HG02943 (cell line): Measurements from ENCODE around the gene PRKN.
"Not testable (repeated sequence)": the region's sequence is repeated elsewhere in the genome, so short reads cannot be mapped to it uniquely, and the experiment has no call there.

Experiments
- ATAC-seq: cut with Tn5 transposase; IDR thresholded peaks from one replicate; pipeline ENCODE4 v1.9.1; 2021; ENCODE audit warnings: mild to moderate bottlenecking, low read depth, moderate library complexity; ENCODE audit not compliant: unreplicated experiment

The PRKN gene

DNA sequence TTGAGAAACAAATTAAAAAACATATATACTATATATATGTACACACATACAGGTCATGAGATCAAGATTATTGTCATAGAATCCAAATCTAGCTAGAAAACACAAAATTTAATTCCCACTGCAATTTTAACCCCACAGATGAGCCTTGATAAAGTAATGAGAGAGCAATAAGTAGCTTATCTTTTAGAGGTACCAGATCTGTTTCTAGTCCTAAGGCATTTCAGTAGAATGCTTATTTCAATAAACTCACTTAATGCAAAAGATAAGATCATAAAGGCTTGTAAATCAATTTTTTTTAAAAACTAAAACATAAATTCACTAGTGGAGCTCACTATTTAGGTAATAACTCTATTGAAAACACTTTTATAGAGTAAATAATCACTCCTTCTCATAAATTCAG lies 47.2 kb downstream of the PRKN start:
- no peak for ATAC-seq

DNA sequence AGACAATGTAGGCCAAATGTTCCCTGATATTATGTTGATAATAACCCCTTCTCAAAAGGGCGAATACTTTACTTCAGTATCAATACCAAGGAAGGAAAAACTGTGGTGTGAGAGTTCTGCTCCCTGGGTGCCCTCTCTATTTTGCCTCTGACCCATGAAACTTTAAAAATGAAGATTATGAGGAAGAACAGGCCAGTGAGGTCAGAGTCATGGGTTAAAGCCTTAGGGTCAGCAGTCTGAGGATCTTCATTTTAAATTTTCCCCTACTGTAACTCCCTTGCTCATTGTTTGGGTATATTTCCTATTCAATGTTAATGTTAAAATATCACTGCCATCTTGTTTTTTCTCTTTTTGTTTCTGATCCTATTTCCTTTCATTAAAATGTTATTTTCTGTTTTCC lies 47.9 kb downstream of the PRKN start:
- ATAC-seq: no peak

DNA sequence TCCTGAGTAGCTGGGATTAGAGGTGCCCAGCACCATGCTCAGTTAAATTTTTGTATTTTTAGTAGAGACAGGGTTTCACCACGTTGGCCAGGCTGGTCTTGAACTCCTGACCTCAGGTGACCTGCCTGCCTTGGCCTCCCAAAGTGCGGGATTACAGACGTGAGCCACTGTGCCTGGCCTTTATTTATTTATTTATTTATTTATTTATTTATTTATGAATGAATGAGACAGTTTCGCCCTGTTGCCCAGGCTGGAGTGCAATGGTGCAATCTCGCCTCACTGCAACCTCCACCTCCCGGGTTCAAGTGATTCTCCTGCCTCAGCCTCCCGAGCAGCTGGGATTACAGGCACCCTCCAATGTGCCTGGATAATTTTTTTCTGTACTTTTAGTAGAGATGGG lies 48.7 kb downstream of the PRKN start:
- ATAC-seq: not testable (repeated sequence)

DNA sequence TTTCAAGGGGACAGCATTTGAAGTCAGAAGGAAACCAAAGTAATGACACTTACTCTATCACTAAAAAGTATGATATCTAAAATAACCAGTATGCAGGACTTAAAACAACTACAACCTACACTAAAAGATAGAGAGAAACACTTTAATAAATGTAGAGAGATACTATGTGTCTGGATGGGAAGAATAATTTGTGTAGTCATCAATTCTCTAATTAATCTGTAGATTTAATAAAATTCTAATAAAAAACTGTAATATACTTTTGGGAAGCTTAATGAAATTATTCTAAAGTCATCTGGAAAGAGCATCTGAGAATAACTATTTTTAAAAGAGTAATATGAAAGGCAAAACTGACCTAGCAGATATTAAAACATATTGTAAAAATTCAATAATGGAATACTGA lies 52.1 kb downstream of the PRKN start:
- ATAC-seq: no peak

DNA sequence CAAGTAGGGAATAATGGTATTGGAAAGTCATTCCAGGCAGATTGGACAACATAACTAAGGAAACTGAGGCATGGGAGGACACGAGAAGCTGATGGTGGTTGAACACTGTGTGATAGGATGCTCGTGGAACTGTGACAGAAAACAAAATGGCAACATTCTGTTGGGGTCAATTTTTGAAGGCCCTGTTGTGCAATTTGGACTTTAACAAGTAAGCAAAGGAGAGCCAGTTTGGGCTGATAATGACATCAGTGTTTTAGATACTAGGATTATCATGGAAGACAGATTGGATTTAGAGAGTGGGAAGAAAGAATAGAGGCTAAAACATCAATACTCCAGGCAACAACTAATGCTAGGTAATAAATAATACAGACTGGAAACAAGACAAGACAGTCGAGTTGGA lies 53.1 kb downstream of the PRKN start:
- ATAC-seq: no peak

DNA sequence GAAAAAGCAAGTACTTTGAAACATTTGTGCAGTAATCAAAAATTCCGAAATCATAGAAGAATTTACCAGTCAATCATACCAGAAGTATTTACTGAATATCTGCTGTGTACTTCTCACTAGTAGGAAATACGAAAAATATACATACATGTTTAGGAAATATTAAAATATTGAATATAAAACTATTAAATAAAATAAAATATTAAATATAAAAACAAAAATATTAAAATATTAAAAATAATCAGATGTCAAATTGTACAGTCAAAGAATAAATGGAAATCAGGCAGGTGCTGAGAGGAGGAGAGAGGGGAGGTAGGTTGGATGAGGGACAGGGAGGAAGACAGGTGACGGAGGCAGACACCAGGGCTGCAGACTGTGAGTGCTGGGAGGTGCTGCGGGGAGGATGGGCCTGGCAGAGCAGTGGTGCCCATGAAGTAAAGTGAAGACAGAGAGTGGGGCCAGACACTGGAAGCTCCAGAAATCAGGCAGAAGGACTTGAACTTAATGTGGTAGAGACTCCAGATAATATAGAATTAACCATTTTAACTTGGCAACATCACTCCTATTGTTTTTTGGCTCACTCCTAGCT lies 55.9 kb downstream of the PRKN start:
- no peak for ATAC-seq

DNA sequence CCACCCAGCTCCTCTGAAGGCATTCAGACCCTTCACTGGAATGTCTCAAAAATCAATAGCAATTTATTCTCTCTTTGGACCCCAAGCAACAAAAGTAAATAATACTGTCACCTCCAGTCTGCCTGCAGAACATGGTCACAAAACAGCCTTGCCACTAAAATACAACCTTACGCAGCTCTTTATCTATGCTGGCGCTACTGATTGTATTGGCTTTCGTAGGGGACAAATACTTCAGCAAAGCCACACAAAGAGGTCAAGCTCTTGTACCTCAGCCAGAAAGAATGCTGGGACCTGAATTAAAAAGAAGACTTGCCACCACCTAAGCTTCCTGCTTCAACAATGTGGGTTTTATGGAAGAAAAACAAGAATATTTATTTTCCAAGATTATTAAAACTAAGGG lies 57.2 kb downstream of the PRKN start:
- no peak for ATAC-seq

DNA sequence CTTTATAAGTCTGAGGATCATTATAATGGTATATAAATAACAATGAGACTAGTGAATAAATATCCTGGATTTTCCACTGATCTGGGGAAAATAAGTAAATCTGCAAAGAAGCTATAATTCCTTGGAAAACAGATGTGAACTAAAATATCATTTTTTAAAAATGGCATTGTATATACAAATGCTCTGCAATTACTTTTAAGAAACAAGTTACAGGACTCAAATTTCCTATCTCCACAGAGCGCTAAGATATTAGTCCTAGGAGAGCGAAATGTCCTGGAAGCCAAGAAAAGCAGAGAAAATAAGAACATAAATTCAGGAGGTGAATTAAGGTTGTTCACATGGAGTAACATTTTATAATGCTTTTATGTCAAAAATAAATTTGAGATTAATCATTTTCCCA lies 61.3 kb downstream of the PRKN start:
- ATAC-seq: no peak

DNA sequence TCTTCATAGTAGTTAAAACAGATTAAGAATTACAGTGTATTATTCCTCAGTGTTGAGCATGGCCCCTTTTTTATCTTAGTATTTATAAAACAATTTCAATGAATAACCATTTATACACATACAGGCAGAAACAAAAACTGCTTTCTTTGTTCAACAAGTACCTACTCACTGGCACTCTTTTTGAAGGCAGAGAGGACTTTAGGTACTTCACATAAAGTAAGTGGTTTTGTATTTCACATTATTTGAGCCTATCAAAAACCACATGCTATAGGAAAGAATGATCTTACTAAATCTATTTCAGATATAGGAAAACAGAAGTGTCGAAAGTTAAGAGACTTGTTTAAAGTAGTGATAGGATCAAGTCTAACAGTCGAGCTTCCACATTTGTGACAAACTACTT lies 73.8 kb downstream of the PRKN start:
- ATAC-seq: no peak

DNA sequence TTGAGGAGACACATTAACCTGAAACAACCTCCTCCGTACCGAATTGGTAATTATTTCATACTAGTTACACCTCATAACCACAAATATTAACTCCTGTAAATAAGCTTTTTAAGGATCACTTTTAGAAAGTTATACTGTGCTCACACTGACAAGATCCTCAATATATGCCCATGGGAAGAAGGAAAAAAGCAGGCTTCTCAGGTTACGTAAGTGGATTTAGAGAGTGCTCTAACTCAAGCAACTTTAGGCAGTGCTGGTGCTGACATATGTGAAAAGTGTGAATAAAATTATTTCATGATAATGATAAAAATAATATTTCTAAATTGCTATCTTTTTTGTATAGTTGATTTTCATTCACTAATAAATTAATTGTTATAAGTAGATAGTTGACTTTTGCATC lies 76.1 kb downstream of the PRKN start:
- no peak for ATAC-seq

DNA sequence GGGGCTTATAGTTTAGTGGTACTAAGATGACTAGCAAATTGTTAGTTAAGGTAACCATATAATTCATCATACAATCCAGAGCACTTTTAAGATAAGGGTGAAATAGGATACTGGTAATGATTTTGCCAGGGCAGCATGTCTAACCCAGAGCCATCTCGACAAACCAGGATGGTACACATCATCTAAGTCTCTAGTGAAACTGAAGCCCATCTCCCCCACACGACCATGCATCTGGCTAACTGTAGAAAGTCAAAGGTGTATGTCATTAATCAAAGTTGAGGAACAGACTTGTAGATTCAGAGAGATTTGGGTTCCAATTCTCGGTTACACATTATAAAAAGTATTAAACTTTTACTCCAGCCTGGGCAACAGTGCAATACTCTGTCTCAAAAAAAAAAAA lies 78.3 kb downstream of the PRKN start:
- no peak for ATAC-seq

DNA sequence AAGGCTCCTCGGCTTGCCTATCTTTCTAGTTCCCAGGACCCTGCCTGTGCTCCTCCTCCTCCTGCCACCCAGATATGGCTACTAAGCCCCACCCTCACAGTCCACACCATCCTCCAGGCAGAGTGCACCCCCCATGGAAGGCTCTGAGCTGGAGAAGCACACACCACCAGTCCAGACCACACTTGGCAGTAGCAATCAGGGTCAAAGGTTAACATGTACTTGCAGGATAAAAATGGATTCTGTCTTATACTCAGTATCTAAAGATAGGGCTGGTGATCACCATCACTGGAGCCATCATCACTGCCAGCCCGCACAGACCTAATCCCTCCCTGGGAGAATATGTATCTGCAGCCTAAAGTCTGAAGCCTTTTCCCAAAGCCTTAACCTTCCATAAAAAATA lies 83.4 kb downstream of the PRKN start:
- no peak for ATAC-seq

DNA sequence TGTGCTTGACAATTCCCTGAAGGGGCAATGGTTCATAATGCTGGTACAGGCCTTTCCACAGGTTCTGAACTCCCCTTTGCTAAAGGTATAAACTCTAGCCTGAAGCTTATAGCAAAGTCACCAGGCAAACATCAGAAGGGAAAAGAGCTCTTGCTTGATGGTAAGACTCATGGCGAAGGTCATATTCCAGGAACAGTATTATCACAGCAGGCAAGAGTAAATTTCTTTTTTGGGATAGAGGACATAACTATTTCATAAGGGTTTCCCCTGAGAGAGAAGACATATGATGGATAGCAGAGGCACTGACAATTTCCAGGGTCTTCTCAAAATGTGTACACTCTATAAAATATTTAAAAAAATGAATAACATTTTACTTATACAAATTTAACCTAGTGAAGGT lies 86.8 kb downstream of the PRKN start:
- ATAC-seq: no peak

DNA sequence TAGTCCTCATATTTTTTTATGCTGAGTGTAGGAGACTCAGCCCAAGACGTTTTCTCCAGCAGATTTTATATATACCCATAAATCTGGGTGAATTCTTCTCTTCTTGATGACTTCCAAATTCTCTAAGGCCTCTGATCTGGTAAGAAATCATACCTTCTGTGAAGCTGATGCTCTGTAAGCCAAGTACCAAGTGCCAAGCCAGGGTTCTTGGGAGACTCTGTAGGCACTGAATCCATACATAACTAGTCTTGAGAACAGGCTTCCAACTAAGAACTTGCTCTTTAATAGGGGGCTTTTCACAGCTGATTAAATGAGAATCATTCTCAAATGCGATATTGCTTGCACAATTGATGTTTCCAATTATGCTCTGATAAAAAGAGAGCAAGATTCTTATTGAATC lies 87.6 kb downstream of the PRKN start:
- ATAC-seq: no peak

DNA sequence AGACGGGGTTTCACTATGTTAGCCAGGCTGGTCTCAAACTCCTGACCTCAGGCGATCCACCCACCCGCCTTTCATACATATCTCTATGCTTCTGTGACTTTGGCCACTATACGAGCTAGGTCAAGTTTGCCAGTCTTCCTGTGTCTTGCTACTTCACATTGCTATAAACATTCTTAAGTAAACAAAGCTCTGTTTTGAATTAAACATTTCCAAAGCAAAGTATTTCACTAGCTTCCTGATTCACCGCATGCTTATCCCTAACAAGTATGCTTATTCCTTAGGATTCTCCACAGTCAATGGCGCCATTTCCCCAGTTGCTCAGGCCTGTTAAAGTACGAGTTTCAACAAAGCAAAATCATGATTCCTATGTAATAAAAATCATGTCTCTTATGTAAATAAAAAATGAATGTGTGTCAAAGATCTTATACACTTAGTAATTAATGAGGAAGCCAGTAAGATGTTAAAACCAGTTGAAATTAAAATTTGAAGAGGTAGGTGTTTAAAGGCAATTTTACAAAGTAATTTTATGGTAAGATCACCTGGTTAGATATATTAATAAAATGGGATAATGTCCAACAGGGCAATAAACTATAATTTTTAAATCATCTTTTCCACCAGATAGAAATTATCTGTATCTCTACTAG lies 88.5 kb downstream of the PRKN start:
- no peak for ATAC-seq

DNA sequence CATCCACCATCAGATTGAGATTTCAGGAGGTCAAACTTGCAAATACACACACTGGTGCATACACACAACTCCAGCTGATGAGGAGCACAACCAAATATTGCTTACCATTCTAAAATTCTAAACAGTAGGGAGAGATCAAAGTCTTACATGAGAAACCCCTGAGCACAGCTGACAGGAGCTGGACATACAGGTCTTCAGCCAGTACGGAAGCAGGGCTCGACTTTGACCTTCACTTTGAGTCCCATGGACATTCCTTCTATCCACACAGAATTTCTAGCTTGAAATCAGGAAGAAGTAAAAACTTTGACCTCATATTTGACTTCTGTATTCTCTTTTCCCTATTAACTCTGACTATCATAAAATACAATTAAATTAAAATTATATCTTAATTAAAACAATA lies 90.2 kb downstream of the PRKN start:
- no peak for ATAC-seq

DNA sequence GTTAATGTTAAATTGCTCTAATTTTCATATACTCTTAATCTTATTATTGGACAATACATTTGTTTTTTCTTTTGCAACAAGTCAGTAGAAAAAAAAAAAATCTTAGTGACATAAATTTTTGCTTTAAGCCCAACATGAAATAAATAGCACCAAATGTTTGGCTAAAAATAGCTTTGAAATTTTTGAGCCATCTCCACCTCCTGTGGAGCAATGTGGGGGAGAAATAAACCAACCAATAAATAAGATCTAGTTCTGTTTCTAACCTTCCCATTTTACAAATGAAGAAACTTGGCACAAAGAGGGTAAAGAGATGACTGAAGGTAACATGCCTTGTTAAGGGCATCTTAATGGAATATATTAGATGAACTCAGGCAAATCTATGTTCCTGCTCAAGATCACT lies 91.4 kb downstream of the PRKN start:
- ATAC-seq: no peak

DNA sequence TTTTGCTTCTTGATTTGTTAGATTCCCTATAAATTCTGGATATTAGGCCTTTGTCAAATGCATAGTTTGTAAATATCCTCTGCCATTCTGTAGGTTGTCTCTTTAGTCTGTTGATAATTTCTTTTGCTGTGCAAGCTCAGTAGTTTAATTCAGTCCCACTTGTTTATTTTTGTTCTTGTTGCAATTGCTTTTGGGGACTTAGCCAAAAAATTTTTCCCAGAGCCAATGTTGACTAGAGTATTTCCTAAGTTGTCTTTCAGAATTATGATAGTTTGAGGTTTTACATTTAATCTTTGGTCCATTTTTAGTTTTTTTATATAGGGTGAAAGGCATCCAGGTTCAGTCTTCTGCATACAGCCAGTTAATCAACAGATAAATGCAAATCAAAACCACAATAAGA lies 96.0 kb downstream of the PRKN start:
- ATAC-seq: no peak

DNA sequence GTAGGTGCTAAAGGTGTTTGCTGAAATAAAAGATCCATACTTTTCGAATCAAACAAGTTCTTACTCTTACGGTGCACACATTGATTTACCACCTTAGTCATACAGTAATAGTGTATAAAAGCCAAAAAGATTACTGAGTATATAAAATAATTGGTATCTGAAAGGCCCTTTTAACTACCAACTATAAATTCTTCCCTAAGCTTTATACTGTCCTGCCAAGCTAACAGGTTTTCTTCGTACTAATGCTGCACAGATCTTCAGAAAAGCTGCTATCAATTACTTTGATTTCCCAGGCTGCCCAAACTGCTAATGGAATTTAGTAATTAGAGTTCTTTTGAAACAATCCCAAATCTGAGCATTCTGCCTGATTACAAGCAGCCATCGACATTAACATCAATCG lies 97.5 kb downstream of the PRKN start:
- no peak for ATAC-seq

DNA sequence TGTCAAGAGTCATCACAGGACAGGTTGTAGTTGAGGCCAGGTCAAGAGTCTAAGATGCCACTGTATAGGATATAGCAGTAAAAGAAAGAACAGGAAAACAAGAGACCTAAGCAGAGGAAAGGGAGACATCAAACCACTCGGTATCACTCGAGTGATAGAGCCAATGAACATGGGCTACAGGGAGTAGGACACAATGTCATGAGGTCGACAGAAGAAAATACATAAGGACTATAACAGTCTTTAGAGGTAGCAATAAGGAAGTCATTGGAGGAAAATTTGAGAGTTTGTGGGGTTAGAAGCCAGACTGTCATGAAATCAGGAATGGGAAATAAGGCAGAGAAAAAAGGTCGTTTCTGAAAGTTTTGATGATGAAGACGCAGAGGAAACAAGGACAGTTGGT lies 99.7 kb downstream of the PRKN start:
- no peak for ATAC-seq

DNA sequence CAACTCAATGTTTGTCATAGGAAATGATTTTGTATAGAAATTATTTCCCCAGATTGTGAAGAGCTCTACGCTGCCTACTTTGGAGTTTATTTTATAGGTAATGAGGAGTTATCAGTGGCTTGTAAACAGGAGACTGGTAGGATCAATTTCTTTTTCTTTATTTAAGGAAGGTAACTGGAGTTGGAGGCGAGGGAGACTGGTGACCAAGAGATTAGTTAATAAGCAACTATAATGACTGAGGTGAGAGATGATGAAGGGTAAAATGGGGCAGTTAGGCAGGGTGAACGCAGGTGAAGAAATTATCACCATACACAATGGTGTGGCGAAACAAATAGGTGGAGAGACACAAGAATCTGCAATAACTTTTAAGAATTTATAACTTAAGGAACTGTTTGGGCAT lies 100.2 kb downstream of the PRKN start:
- no peak for ATAC-seq

DNA sequence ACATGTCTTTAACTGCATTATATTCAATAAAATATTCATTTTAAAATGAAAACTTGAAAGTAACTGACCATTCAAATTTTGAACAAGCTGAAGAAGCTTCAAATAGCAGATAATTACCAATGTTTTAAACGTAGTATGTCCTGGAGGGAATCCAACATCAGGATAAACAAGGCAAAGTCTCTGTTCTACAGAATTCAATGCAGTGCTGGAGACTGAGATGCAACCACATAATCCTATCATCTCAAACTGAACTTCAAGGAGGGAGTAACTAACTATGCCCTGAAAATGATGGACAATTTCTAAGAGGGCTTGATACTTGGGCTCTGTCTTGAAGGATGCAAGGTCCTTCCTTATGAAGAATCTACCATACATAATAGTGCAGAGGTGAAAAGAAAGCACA lies 100.7 kb downstream of the PRKN start:
- no peak for ATAC-seq
